BLaER1 (cell line): Measurements from ENCODE around the gene ARL8A.

ENCODE experiments used
- H3K27ac ChIP-seq: shearing (Covaris generic); formaldehyde crosslinking; 2 replicates; pipeline ENCODE4 v1.8.1; 2022
- H3K27me3 ChIP-seq: shearing (Covaris generic); formaldehyde crosslinking; 2 replicates; pipeline ENCODE4 v1.8.1; 2022
- H3K36me3 ChIP-seq: shearing (Covaris generic); formaldehyde crosslinking; 2 replicates; pipeline ENCODE4 v1.8.1; 2022
- H3K4me1 ChIP-seq: shearing (Covaris generic); formaldehyde crosslinking; 2 replicates; pipeline ENCODE4 v1.8.1; 2022
- H3K4me2 ChIP-seq: shearing (Covaris generic); formaldehyde crosslinking; 2 replicates; pipeline ENCODE4 v1.8.1; 2022
- H3K4me3 ChIP-seq: shearing (Covaris generic); formaldehyde crosslinking; 2 replicates; pipeline ENCODE4 v1.8.1; 2022
- H3K9ac ChIP-seq: shearing (Covaris generic); formaldehyde crosslinking; 2 replicates; pipeline ENCODE4 v1.8.1; 2022
- H3K9me3 ChIP-seq: shearing (Covaris generic); formaldehyde crosslinking; 2 replicates; pipeline ENCODE4 v1.8.1; 2022
- H4K20me1 ChIP-seq: shearing (Covaris generic); formaldehyde crosslinking; 2 replicates; pipeline ENCODE4 v1.8.1; 2022
- Cebpa-rat ChIP-seq: shearing (Covaris generic); IDR thresholded peaks from 2 replicates; pipeline ENCODE4 v1.8.1; 2022

Gene ARL8A

DNA sequence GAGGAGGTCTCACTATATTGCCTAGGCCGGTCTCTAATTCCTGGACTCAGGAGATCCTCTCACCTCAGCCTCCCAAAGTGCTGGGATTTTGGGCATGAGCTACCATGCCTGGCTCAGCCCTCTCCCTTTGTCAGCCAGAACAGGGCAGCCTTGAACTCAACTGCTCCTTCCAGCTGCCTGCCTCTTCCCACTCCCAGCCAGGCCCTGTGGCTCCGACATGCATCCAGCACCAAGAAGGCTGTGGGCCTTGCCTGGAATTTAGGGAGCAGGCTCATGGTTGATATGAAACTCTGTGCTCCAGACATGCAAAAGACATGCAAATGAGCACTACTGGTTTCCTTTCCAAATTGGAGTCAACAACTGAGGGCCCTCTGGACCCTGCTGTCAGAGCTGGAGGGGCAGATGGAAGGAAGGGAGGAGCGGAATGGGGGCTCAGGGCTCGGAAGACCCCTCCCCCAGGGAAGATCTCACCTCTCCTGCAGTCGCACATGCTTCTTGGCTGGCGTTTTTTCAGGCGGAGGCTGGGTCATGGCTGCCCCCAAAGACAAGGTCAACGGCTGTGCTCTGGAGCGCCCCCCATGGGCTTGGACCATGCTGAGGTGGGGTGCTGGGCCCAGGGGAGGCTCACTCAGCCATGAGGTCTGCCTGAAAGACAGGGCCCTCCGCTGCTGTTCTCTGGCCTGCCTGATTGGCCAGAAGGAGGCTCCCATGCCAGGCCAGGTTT lies 14.4 kb upstream of the ARL8A start:
- H3K36me3 ChIP-seq = peaks cover 44% of the 10 kb centered on the region
- H3K4me1 ChIP-seq = peaks cover 84% of the 10 kb centered on the region
- no peaks in the 10 kb centered on the region for H3K27me3 ChIP-seq
- no peaks in the 10 kb centered on the region for H3K9me3 ChIP-seq
- peak overlapping the region; percentile 98 for H3K4me2 ChIP-seq
- H3K4me3 ChIP-seq = peak overlapping the region; percentile 71
- H4K20me1 ChIP-seq = peaks cover 31% of the 10 kb centered on the region; the same call in 1 of the 2 replicates
- peak overlapping the region; percentile 97 for H3K27ac ChIP-seq
- peak overlapping the region; percentile 86 for H3K9ac ChIP-seq
- no peak for TF ChIP-seq Cebpa-rat

DNA sequence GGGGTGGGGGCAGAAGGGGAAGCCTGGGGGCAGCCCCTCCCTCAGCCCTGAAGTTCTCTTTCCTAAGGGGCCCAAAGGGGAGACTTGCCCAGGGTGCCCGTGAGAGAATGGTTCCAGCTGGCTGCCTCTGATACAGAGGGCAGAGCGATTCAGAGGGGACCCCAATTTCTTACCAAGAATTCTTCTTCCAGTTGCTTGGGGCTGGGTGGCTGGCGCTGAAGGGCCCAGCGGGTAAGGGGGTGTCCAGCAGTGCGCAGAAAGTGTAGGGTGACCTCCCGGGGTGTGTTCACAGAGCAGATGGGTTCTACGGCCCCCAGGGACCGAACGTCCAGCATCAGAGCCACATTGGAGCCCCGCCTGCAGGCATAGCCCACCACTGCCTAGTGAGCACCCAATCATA lies 13.4 kb upstream of the ARL8A start:
- H4K20me1 ChIP-seq = peaks cover 30% of the 10 kb centered on the region; the same call in 1 of the 2 replicates
- peak overlapping the region; percentile 71; the same call in 1 of the 2 replicates for H3K4me3 ChIP-seq
- H3K9ac ChIP-seq = peak overlapping the region; percentile 86; the same call in 1 of the 2 replicates
- peaks cover 55% of the 10 kb centered on the region for H3K36me3 ChIP-seq
- H3K9me3 ChIP-seq = no peaks in the 10 kb centered on the region
- H3K4me1 ChIP-seq = peaks cover 74% of the 10 kb centered on the region
- no peak for TF ChIP-seq Cebpa-rat
- H3K27ac ChIP-seq = peak overlapping the region; percentile 97
- H3K4me2 ChIP-seq = peak overlapping the region; percentile 98
- H3K27me3 ChIP-seq = no peaks in the 10 kb centered on the region

DNA sequence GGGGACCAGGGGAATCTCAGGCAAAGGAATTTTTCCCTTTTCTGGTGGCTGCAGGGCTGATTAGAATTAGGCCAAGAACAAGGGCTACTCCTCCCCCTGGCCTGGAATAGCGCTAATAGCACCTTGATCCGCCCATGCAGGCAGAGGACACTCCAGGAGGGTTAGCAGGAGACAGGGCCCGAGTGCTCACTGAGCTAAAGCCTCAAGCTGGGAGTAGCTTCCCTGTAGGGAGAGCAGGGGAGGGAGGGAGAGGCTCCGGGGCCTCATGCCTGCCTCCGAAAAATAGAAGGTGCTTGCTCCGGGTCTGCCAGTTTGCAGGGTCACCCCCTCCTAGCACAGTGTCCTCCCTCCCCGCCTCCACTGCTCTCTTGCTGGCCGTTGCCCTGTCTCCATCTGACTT lies 12.1 kb upstream of the ARL8A start:
- Histone ChIP-seq H3K4me2 (peak overlapping the region; percentile 22), H3K4me3 (no peak overlapping the region), H4K20me1 (peaks cover 41% of the 10 kb centered on the region), H3K4me1 (peaks cover 60% of the 10 kb centered on the region), H3K36me3 (peaks cover 68% of the 10 kb centered on the region), H3K9me3 (no peaks in the 10 kb centered on the region), H3K27me3 (no peaks in the 10 kb centered on the region), H3K9ac (no peak overlapping the region; the same call in 1 of the 2 replicates), H3K27ac (peak overlapping the region; percentile 3; the same call in 1 of the 2 replicates)
- TF ChIP-seq Cebpa-rat = no peak

DNA sequence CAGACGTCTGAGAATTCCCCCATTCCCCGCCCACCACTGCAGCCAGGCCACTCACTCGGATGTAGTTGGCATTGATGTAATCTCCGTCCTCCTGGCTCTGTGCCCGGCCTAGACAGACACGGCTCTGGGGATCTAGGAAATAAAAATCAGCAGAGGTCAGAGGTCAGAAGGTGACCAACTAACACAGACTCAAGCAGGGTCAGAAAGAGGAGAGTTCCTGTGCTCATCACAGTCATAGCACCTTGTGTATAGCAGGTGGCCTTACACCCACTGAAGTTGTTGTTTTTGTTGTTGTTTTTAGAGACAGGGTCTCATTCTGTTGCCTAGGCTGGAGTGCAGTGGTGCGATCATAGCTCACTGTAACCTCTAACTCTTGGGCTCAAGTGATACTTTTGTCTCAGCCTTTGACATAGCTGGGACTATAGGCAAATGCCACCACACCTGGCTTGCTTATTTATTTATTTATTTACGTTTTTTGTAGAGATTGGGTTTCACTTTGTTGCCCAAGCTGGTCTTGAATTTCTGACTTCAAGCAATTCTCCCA lies 11.0 kb upstream of the ARL8A start:
- H3K4me3 ChIP-seq = no peak overlapping the region
- no peaks in the 10 kb centered on the region for H3K27me3 ChIP-seq
- peaks cover 41% of the 10 kb centered on the region for H4K20me1 ChIP-seq
- H3K9ac ChIP-seq = no peak overlapping the region
- H3K27ac ChIP-seq = no peak overlapping the region
- peaks cover 79% of the 10 kb centered on the region for H3K36me3 ChIP-seq
- TF ChIP-seq Cebpa-rat = no peak
- H3K9me3 ChIP-seq = no peaks in the 10 kb centered on the region
- peaks cover 50% of the 10 kb centered on the region for H3K4me1 ChIP-seq
- H3K4me2 ChIP-seq = no peak overlapping the region

DNA sequence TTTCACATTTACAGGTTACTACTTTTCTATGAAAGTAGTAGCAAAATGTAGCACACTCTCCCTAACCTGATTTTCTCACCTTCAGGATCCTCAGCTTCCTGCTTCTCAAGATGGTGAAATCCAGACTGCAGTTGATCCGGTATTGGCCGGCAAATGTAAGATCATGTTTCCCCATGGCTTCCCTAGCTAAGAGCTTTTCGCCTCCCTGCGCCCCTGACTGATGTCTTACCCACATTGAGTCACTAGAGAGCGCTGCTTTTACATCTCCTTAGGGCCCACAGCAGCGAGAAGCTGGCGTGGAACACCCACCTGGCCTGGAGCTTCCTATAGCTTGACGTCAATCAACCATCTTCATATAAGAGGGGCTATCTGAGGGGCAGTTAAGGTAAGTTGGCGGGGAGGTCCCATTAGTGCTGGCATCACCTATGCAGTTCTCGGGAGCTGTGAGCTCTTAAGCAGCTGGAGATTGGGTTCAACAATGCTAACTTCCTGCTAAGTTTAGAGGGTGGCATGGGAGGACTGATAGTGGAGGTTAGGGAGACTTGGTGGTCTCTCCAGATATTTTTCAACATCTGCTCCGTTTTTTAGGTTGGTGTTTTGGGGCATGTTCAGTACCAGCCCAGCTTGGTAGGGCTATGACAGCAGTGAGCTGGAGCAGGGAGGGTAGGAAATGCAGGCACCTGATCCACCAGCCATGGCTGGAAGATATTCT lies 10.4 kb upstream of the ARL8A start:
- peaks cover 85% of the 10 kb centered on the region for H3K36me3 ChIP-seq
- peaks cover 44% of the 10 kb centered on the region for H3K4me1 ChIP-seq
- no peak overlapping the region for H3K4me2 ChIP-seq
- H4K20me1 ChIP-seq = peaks cover 41% of the 10 kb centered on the region
- no peak overlapping the region for H3K27ac ChIP-seq
- no peak overlapping the region for H3K4me3 ChIP-seq
- H3K9ac ChIP-seq = no peak overlapping the region
- no peaks in the 10 kb centered on the region for H3K9me3 ChIP-seq
- TF ChIP-seq Cebpa-rat = no peak
- no peaks in the 10 kb centered on the region for H3K27me3 ChIP-seq

DNA sequence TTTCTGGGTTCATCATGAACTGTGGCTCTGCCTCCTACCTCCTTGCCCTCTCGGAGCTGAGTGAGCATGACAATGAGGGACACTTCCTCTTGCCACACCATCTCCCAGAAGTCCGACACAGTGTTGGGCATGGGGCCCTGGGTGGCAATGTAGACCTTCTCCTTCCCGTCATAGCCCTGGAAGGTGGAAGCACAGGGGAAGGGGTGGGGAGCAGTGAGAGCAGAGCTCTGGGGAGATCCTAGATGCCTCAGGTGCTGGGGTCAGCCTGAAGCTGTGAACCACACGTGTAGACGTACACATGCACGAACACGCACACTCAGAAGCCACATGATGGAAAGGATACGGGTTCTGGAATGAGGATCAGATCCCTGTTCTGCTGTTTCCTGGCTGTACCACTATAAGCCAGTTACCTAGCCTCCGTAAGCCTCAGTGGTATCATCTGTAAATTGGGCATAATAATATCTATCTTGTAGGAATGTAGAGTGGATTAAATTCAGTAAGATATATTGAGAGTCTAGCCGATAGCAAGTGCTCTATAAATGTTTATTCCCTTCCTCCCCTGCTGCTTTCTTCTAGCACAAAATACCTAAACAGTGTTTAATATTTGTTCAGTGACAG lies 9.7 kb upstream of the ARL8A start:
- Histone ChIP-seq H3K36me3 (peaks cover 92% of the 10 kb centered on the region), H3K4me2 (no peak overlapping the region), H3K27ac (no peak overlapping the region)

DNA sequence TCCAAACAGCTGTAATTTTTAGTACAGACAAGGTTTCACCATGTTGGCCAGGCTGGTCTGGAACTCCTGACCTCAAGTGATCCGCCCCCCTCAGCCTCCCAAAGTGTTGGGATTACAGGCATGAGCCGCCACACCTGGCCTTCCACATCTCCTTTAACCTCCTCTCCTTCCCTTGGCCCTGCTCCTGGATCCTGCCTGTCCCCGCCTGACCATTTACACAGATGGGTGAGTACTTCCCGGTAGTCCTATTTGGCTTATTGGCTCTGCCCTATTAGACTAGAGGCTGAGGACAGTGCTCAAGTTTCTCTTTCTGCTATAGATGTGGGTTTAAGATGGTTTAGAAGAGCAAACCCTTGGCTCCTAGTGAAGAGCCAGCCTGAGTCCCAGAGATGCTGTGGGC lies 8.7 kb upstream of the ARL8A start:
- Histone ChIP-seq H3K4me2 (no peak overlapping the region), H3K9ac (no peak overlapping the region), H3K27ac (no peak overlapping the region), H3K9me3 (no peaks in the 10 kb centered on the region), H3K27me3 (no peaks in the 10 kb centered on the region), H3K36me3 (peaks cover 99% of the 10 kb centered on the region), H4K20me1 (peaks cover 41% of the 10 kb centered on the region), H3K4me3 (no peak overlapping the region), H3K4me1 (peaks cover 28% of the 10 kb centered on the region)
- TF ChIP-seq Cebpa-rat = no peak

More for the DNA sequence above, 9.7 kb upstream of the ARL8A start:
- Histone ChIP-seq H3K27me3 (no peaks in the 10 kb centered on the region), H3K9me3 (no peaks in the 10 kb centered on the region), H3K9ac (no peak overlapping the region), H3K4me1 (peaks cover 37% of the 10 kb centered on the region), H3K4me3 (no peak overlapping the region), H4K20me1 (peaks cover 41% of the 10 kb centered on the region)
- TF ChIP-seq Cebpa-rat = no peak

DNA sequence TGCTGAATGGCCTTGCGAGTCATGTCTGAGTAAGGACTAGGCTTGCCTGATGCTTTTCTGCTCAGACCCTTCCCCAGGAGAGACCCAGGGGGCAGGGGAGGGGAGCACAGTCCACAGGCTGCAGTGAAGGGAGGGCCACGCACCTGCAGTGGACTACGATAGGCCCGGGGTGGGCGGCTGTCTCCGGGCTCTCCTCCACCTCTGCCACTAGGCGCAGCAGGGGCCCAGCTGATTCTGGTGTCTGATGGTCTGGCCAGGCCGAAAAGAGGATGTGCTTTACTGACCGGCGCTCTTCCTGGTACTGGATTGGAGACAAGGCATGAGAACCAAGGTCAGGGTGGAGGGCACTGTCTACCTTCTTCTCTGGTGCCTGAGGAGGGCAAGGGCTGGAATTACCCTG lies 7.9 kb upstream of the ARL8A start:
- Histone ChIP-seq H3K9ac (no peak overlapping the region), H3K4me1 (peaks cover 19% of the 10 kb centered on the region), H3K9me3 (no peaks in the 10 kb centered on the region), H3K27ac (no peak overlapping the region), H4K20me1 (peaks cover 40% of the 10 kb centered on the region), H3K36me3 (peaks cover 99% of the 10 kb centered on the region), H3K4me3 (no peak overlapping the region), H3K27me3 (no peaks in the 10 kb centered on the region), H3K4me2 (no peak overlapping the region)
- no peak for TF ChIP-seq Cebpa-rat

DNA sequence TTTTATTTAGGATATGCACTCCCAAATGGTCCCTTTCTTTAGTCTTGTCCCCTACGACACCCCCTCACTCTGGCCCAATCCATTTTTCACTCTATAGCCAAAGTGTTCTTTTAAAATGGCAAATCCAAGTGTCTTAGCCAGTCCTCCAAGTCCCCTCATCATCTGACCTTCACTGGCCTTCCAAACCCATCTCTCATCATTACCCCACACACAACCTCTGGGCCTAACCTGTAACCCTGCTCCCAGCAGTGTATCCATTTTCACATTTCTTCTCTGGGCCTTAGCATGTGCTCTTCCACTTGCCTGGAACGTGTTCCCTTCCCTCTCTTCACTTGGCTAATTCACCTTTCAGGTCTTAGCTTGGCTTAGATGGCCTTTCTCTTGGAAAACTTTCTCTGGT lies 6.5 kb upstream of the ARL8A start:
- peaks cover 10% of the 10 kb centered on the region for H3K4me1 ChIP-seq
- H3K27me3 ChIP-seq = no peaks in the 10 kb centered on the region
- no peaks in the 10 kb centered on the region for H3K9me3 ChIP-seq
- no peak overlapping the region for H3K4me2 ChIP-seq
- H3K27ac ChIP-seq = no peak overlapping the region
- H3K36me3 ChIP-seq = peaks cover 94% of the 10 kb centered on the region
- H3K4me3 ChIP-seq = no peak overlapping the region
- peaks cover 35% of the 10 kb centered on the region for H4K20me1 ChIP-seq
- no peak for TF ChIP-seq Cebpa-rat
- H3K9ac ChIP-seq = no peak overlapping the region

DNA sequence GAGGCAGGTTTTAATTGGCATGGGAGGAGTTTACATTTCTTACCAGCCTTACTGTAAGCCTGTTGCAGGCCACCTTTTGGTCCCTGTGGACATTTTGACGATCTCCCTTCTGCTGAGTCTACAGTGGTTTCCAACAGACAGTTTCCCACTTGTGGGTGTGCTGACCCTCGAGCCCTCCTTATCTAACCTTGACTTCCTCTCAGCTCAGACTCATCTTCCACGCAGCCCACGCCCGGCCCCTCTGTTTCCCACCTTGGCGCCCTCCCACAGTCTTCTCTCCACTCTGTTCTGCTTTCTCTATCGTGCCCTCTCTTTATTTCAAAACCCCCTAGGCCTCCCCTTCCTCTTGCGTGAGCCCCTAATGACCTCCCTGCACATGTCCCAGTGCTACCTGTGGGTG lies 6.1 kb upstream of the ARL8A start:
- H3K4me1 ChIP-seq = peaks cover 13% of the 10 kb centered on the region
- no peak overlapping the region for H3K4me2 ChIP-seq
- H3K9me3 ChIP-seq = no peaks in the 10 kb centered on the region
- H3K36me3 ChIP-seq = peaks cover 90% of the 10 kb centered on the region
- peaks cover 31% of the 10 kb centered on the region for H4K20me1 ChIP-seq
- H3K9ac ChIP-seq = no peak overlapping the region
- TF ChIP-seq Cebpa-rat = no peak
- no peak overlapping the region for H3K4me3 ChIP-seq
- no peak overlapping the region for H3K27ac ChIP-seq
- H3K27me3 ChIP-seq = no peaks in the 10 kb centered on the region
